ENCODE data around the gene SMYD5.

Gene SMYD5

GRCh38 chr2:73208258-73208657, 5.8 kb upstream of the SMYD5 start:
- H3K27me3 ChIP-seq (ENCODE audit: insufficient read depth, low read length): peaks cover 7% of the 10 kb centered on the region
- no peak overlapping the region for H2BK5ac ChIP-seq (ENCODE audit: low read depth, low read length, poor library complexity)
- no peak for DNase-seq
- H3K18ac ChIP-seq (ENCODE audit: low read length): no peak overlapping the region
- no peaks in the 10 kb centered on the region for H3K79me2 ChIP-seq (ENCODE audit: control insufficient read depth, insufficient read depth, low read length, poor library complexity)
- H3K9me3 ChIP-seq (ENCODE audit: insufficient read depth, low read depth, low read length): no peaks in the 10 kb centered on the region
- no peak overlapping the region for H3K4me3 ChIP-seq (ENCODE audit: low read depth, low read length)
- no peak overlapping the region for H3K14ac ChIP-seq (ENCODE audit: low read length)
- H3K4ac ChIP-seq (ENCODE audit: low read depth, low read length): no peak overlapping the region
- no peak overlapping the region for H3K27ac ChIP-seq (ENCODE audit: low read depth, low read length)
- WGBS (ENCODE audit: extremely low coverage, insufficient coverage, insufficient read length): no CpG with 5 or more reads among the region's 3 CpGs
- no peaks in the 10 kb centered on the region for H3K4me1 ChIP-seq (ENCODE audit: control insufficient read depth in 1 of 2, insufficient read depth in 2 of 2, low read length in 2 of 2)
- H3K79me1 ChIP-seq (ENCODE audit: low read length): no peaks in the 10 kb centered on the region
- H2AFZ ChIP-seq (ENCODE audit: insufficient read depth, low read length, poor library complexity): no peak overlapping the region
- H4K91ac ChIP-seq (ENCODE audit: low read depth, low read length): no peak overlapping the region
- no peak overlapping the region for H2BK12ac ChIP-seq (ENCODE audit: low read length)
- H3K4me2 ChIP-seq (ENCODE audit: low read length): no peak overlapping the region
- H2BK120ac ChIP-seq (ENCODE audit: insufficient read depth, low read length, poor library complexity): no peak overlapping the region
- H3K36me3 ChIP-seq (ENCODE audit: control insufficient read depth in 1 of 2, insufficient read depth in 2 of 2, low read length in 2 of 2): no peaks in the 10 kb centered on the region
- H4K8ac ChIP-seq (ENCODE audit: low read depth, low read length): no peak overlapping the region
- no peak overlapping the region for H2AK5ac ChIP-seq (ENCODE audit: low read length)
- H3K23ac ChIP-seq (ENCODE audit: low read length): no peak overlapping the region
- no peak overlapping the region for H4K12ac ChIP-seq (ENCODE audit: low read depth, low read length)
- no peak overlapping the region for H3K9ac ChIP-seq (ENCODE audit: low read length)

DNA sequence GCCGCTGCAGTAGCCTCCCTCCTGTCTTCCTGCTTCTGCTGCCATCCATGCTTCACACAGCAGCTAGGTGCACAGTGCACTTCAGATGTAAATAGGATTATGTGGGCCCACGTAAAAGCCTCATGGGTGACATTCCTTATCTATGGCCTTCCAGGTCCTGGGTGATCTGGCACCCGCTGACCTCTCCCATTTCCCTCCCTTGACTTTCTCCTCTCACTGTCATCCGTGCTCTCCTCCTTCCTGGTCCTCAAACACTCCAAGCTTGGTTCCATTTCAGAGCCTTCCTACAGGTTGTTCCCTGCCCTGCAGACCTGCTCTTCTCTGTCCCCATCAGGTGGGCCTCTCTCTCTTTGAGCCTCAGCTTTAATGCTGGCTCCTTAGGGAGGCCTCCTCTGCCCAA, 4.0 kb upstream of the SMYD5 start:
- H2BK120ac ChIP-seq (ENCODE audit: insufficient read depth, low read length, poor library complexity): no peak overlapping the region
- H3K23ac ChIP-seq (ENCODE audit: low read length): no peak overlapping the region
- H2AK5ac ChIP-seq (ENCODE audit: low read length): no peak overlapping the region
- no peak overlapping the region for H3K27ac ChIP-seq (ENCODE audit: low read depth, low read length)
- peaks cover 5% of the 10 kb centered on the region for H3K79me2 ChIP-seq (ENCODE audit: control insufficient read depth, insufficient read depth, low read length, poor library complexity)
- H3K14ac ChIP-seq (ENCODE audit: low read length): no peak overlapping the region
- H3K36me3 ChIP-seq (ENCODE audit: control insufficient read depth in 1 of 2, insufficient read depth in 2 of 2, low read length in 2 of 2): no peaks in the 10 kb centered on the region
- H3K4me3 ChIP-seq (ENCODE audit: low read depth, low read length): no peak overlapping the region
- no peaks in the 10 kb centered on the region for H3K9me3 ChIP-seq (ENCODE audit: insufficient read depth, low read depth, low read length)
- no peak overlapping the region for H2BK5ac ChIP-seq (ENCODE audit: low read depth, low read length, poor library complexity)
- H2BK12ac ChIP-seq (ENCODE audit: low read length): no peak overlapping the region
- peaks cover 0 to 5% of the 10 kb centered on the region in 2 experiments for H3K4me1 ChIP-seq (ENCODE audit: control insufficient read depth in 1 of 2, insufficient read depth in 2 of 2, low read length in 2 of 2)
- H3K9ac ChIP-seq (ENCODE audit: low read length): no peak overlapping the region
- no CpG with 5 or more reads among the region's 4 CpGs for WGBS (ENCODE audit: extremely low coverage, insufficient coverage, insufficient read length)
- H3K4ac ChIP-seq (ENCODE audit: low read depth, low read length): no peak overlapping the region
- H4K12ac ChIP-seq (ENCODE audit: low read depth, low read length): no peak overlapping the region
- no peak overlapping the region for H2AFZ ChIP-seq (ENCODE audit: insufficient read depth, low read length, poor library complexity)
- no peak overlapping the region for H3K4me2 ChIP-seq (ENCODE audit: low read length)
- no peak overlapping the region for H3K18ac ChIP-seq (ENCODE audit: low read length)
- no peaks in the 10 kb centered on the region for H3K27me3 ChIP-seq (ENCODE audit: insufficient read depth, low read length)
- no peak overlapping the region for H4K8ac ChIP-seq (ENCODE audit: low read depth, low read length)
- no peak for DNase-seq
- H3K79me1 ChIP-seq (ENCODE audit: low read length): peaks cover 5% of the 10 kb centered on the region
- H4K91ac ChIP-seq (ENCODE audit: low read depth, low read length): no peak overlapping the region

GRCh38 chr2:73210696-73211095, 3.3 kb upstream of the SMYD5 start:
- H3K4me1 ChIP-seq (ENCODE audit: control insufficient read depth in 1 of 2, insufficient read depth in 2 of 2, low read length in 2 of 2): peaks cover 0 to 5% of the 10 kb centered on the region in 2 experiments
- no peak overlapping the region for H2BK5ac ChIP-seq (ENCODE audit: low read depth, low read length, poor library complexity)
- no peak overlapping the region for H2AK5ac ChIP-seq (ENCODE audit: low read length)
- H3K4me3 ChIP-seq (ENCODE audit: low read depth, low read length): no peak overlapping the region
- peaks cover 5% of the 10 kb centered on the region for H3K79me1 ChIP-seq (ENCODE audit: low read length)
- no peak overlapping the region for H3K27ac ChIP-seq (ENCODE audit: low read depth, low read length)
- H3K23ac ChIP-seq (ENCODE audit: low read length): no peak overlapping the region
- no peak for DNase-seq
- no peaks in the 10 kb centered on the region for H3K27me3 ChIP-seq (ENCODE audit: insufficient read depth, low read length)
- H2BK12ac ChIP-seq (ENCODE audit: low read length): no peak overlapping the region
- H2BK120ac ChIP-seq (ENCODE audit: insufficient read depth, low read length, poor library complexity): no peak overlapping the region
- H4K8ac ChIP-seq (ENCODE audit: low read depth, low read length): no peak overlapping the region
- no peak overlapping the region for H4K91ac ChIP-seq (ENCODE audit: low read depth, low read length)
- no peak overlapping the region for H3K4me2 ChIP-seq (ENCODE audit: low read length)
- H3K18ac ChIP-seq (ENCODE audit: low read length): no peak overlapping the region
- H3K9me3 ChIP-seq (ENCODE audit: insufficient read depth, low read depth, low read length): no peaks in the 10 kb centered on the region
- H3K79me2 ChIP-seq (ENCODE audit: control insufficient read depth, insufficient read depth, low read length, poor library complexity): peaks cover 5% of the 10 kb centered on the region
- no peak overlapping the region for H3K4ac ChIP-seq (ENCODE audit: low read depth, low read length)
- no peaks in the 10 kb centered on the region for H3K36me3 ChIP-seq (ENCODE audit: control insufficient read depth in 1 of 2, insufficient read depth in 2 of 2, low read length in 2 of 2)
- WGBS (ENCODE audit: extremely low coverage, insufficient coverage, insufficient read length): no CpG with 5 or more reads among the region's 6 CpGs
- no peak overlapping the region for H4K12ac ChIP-seq (ENCODE audit: low read depth, low read length)
- H3K9ac ChIP-seq (ENCODE audit: low read length): no peak overlapping the region
- no peak overlapping the region for H3K14ac ChIP-seq (ENCODE audit: low read length)
- H2AFZ ChIP-seq (ENCODE audit: insufficient read depth, low read length, poor library complexity): no peak overlapping the region

GRCh38 chr2:73212098-73212447, 2.0 kb upstream of the SMYD5 start:
- H2AFZ ChIP-seq (ENCODE audit: insufficient read depth, low read length, poor library complexity): no peak overlapping the region
- no peaks in the 10 kb centered on the region for H3K36me3 ChIP-seq (ENCODE audit: control insufficient read depth in 1 of 2, insufficient read depth in 2 of 2, low read length in 2 of 2)
- H3K4me1 ChIP-seq (ENCODE audit: control insufficient read depth in 1 of 2, insufficient read depth in 2 of 2, low read length in 2 of 2): peaks cover 0 to 5% of the 10 kb centered on the region in 2 experiments
- H4K91ac ChIP-seq (ENCODE audit: low read depth, low read length): no peak overlapping the region
- no CpG with 5 or more reads among the region's 7 CpGs for WGBS (ENCODE audit: extremely low coverage, insufficient coverage, insufficient read length)
- H3K23ac ChIP-seq (ENCODE audit: low read length): no peak overlapping the region
- H3K4me2 ChIP-seq (ENCODE audit: low read length): no peak overlapping the region
- no peak overlapping the region for H3K14ac ChIP-seq (ENCODE audit: low read length)
- no peak overlapping the region for H2BK120ac ChIP-seq (ENCODE audit: insufficient read depth, low read length, poor library complexity)
- H3K27me3 ChIP-seq (ENCODE audit: insufficient read depth, low read length): no peaks in the 10 kb centered on the region
- no peak overlapping the region for H3K4ac ChIP-seq (ENCODE audit: low read depth, low read length)
- no peak overlapping the region for H3K4me3 ChIP-seq (ENCODE audit: low read depth, low read length)
- H2AK5ac ChIP-seq (ENCODE audit: low read length): no peak overlapping the region
- no peak overlapping the region for H3K27ac ChIP-seq (ENCODE audit: low read depth, low read length)
- H2BK12ac ChIP-seq (ENCODE audit: low read length): no peak overlapping the region
- H3K9ac ChIP-seq (ENCODE audit: low read length): no peak overlapping the region
- peaks cover 5% of the 10 kb centered on the region for H3K79me1 ChIP-seq (ENCODE audit: low read length)
- no peak overlapping the region for H2BK5ac ChIP-seq (ENCODE audit: low read depth, low read length, poor library complexity)
- DNase-seq: peak; percentile 7 to 41
- H3K18ac ChIP-seq (ENCODE audit: low read length): no peak overlapping the region
- H4K12ac ChIP-seq (ENCODE audit: low read depth, low read length): no peak overlapping the region
- peaks cover 5% of the 10 kb centered on the region for H3K79me2 ChIP-seq (ENCODE audit: control insufficient read depth, insufficient read depth, low read length, poor library complexity)
- no peaks in the 10 kb centered on the region for H3K9me3 ChIP-seq (ENCODE audit: insufficient read depth, low read depth, low read length)
- H4K8ac ChIP-seq (ENCODE audit: low read depth, low read length): no peak overlapping the region

Data from trophoblast cell (in vitro differentiated cells and primary cell).